ENCODE results near the gene USP48.

The USP48 gene

DNA sequence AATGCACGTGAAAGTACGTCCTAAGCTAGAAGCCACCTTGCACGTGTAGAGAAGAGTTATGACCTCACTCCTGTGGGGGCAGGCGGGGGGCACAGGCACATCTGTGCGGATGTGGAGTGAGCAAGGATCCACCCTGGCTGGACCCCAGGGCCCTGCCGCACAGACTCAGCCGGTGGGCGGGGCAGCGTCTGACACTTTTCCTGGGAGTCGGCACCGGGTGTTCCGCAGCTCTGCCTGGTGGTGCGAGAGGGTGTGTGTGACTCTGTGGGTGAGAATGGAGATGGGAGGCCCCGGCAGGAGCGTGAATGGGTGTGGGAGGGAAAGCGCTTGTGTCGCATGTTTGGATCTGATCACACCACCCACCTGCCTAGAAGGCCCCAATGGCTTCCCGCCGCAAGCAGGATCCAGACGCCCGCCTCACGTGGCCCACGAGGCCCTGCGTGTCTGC, 143.3 kb downstream of the USP48 start:
- no peaks in the 10 kb centered on the region for H4K20me1 ChIP-seq (ENCODE audit: low read depth, low read length)
- H3K9me3 ChIP-seq (ENCODE audit: insufficient read depth, low read length), result no peaks in the 10 kb centered on the region
- no peak overlapping the region for H3K4me2 ChIP-seq (ENCODE audit: low read depth, low read length, poor library complexity, severe bottlenecking)
- no peak for TF ChIP-seq EZH2phosphoT487 (conservative IDR thresholded peaks at IDR 0.05; ENCODE audit: low read length)
- TF ChIP-seq, protein P1, sequence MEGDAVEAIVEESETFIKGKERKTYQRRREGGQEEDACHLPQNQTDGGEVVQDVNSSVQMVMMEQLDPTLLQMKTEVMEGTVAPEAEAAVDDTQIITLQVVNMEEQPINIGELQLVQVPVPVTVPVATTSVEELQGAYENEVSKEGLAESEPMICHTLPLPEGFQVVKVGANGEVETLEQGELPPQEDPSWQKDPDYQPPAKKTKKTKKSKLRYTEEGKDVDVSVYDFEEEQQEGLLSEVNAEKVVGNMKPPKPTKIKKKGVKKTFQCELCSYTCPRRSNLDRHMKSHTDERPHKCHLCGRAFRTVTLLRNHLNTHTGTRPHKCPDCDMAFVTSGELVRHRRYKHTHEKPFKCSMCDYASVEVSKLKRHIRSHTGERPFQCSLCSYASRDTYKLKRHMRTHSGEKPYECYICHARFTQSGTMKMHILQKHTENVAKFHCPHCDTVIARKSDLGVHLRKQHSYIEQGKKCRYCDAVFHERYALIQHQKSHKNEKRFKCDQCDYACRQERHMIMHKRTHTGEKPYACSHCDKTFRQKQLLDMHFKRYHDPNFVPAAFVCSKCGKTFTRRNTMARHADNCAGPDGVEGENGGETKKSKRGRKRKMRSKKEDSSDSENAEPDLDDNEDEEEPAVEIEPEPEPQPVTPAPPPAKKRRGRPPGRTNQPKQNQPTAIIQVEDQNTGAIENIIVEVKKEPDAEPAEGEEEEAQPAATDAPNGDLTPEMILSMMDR (IDR thresholded peaks at IDR 0.05; ENCODE audit: insufficient read depth, low read length, poor library complexity, severe bottlenecking), result no peak
- H3K27ac ChIP-seq (ENCODE audit: low read depth, low read length), result no peak overlapping the region
- no peaks in the 10 kb centered on the region for H3K9me2 ChIP-seq (replicated peaks; ENCODE audit: insufficient read depth, low read length)
- no peaks in the 10 kb centered on the region for H3K79me2 ChIP-seq (ENCODE audit: insufficient read depth, low read length)
- no peak overlapping the region for H3K9ac ChIP-seq (ENCODE audit: low read length)
- no peaks in the 10 kb centered on the region for H3F3A ChIP-seq (ENCODE audit: insufficient read depth)
- no peaks in the 10 kb centered on the region for H3K36me3 ChIP-seq (ENCODE audit: low read length)
- H2AFZ ChIP-seq (ENCODE audit: low read depth, low read length, severe bottlenecking), result no peak overlapping the region
- H3K27me3 ChIP-seq (ENCODE audit: low read length), result no peaks in the 10 kb centered on the region
- H3K4me3 ChIP-seq (ENCODE audit: insufficient read depth, low read length, poor library complexity, severe bottlenecking), result no peak overlapping the region

DNA sequence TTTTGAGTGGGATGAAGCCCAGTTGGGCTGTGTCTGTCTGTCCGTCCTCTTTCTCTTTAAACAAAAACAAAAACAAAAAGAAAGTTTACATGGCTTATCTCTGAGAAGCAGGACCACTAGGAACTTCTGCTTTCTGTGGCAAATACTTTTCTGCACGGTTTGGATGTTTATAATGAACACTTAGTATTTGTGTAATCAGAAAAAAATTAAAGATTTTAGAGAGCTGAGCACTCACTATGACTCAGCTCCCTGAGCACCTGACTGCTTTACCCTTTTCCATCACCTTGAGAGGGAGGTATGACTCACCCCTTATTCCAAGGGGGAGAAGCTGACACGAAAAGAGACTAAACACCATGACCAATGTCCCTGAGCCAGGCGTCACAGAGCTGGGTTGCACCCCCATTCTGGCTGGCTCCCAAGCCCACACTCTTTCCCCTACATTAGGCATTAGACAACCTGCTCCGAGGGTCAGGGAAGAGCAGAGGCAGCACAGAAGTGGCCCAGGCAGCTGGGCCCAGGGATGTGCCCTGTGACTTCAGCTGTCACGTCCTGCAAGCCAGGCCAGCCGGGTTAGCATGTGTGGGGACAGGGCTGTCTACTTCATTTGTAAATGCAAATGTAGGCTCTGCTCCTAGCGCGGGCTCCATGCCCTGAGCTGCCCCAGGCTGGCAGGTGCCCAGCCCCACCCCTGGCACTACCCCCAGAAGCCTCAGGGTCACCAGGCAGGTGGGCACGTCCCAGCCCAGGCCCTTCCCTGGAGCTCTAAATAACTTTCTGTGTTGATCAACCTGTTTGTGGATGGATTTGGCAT, 144.2 kb downstream of the USP48 start:
- Histone ChIP-seq H3K9ac (ENCODE audit: low read length) (no peak overlapping the region), H3F3A (ENCODE audit: insufficient read depth) (no peaks in the 10 kb centered on the region), H3K36me3 (ENCODE audit: low read length) (no peaks in the 10 kb centered on the region), H3K27me3 (ENCODE audit: low read length) (no peaks in the 10 kb centered on the region), H2AFZ (ENCODE audit: low read depth, low read length, severe bottlenecking) (no peak overlapping the region), H3K9me2 (replicated peaks; ENCODE audit: insufficient read depth, low read length) (no peaks in the 10 kb centered on the region), H3K4me2 (ENCODE audit: low read depth, low read length, poor library complexity, severe bottlenecking) (no peak overlapping the region), H3K4me3 (ENCODE audit: insufficient read depth, low read length, poor library complexity, severe bottlenecking) (no peak overlapping the region), H3K27ac (ENCODE audit: low read depth, low read length) (no peak overlapping the region), H3K79me2 (ENCODE audit: insufficient read depth, low read length) (no peaks in the 10 kb centered on the region), H4K20me1 (ENCODE audit: low read depth, low read length) (no peaks in the 10 kb centered on the region), H3K9me3 (ENCODE audit: insufficient read depth, low read length) (no peaks in the 10 kb centered on the region)
- no peak for TF ChIP-seq EZH2phosphoT487 (conservative IDR thresholded peaks at IDR 0.05; ENCODE audit: low read length)
- TF ChIP-seq, protein P1 (IDR thresholded peaks at IDR 0.05; ENCODE audit: insufficient read depth, low read length, poor library complexity, severe bottlenecking), result no peak

DNA sequence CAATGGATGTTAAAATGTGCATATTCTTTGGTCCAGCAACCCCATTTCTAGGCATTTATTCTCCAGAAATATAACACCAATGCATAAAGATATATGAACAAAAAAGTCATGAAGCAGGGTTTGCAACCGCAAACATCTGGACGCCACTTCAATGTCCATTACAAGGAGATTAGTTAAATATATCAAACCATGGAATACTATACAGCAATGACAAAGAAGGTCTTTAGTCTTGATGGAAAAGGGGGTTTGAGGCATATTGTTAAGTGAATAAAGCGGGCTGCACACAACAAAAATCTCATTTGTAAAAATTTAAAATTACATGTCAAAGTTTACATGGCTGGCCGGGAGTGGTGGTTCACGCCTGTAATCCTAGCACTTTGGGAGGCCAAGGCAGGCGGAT, 145.4 kb downstream of the USP48 start:
- Histone ChIP-seq H3K36me3 (ENCODE audit: low read length) (no peaks in the 10 kb centered on the region), H4K20me1 (ENCODE audit: low read depth, low read length) (no peaks in the 10 kb centered on the region), H3K9me3 (ENCODE audit: insufficient read depth, low read length) (no peaks in the 10 kb centered on the region), H3F3A (ENCODE audit: insufficient read depth) (no peaks in the 10 kb centered on the region), H3K9ac (ENCODE audit: low read length) (no peak overlapping the region), H3K27me3 (ENCODE audit: low read length) (no peaks in the 10 kb centered on the region), H3K27ac (ENCODE audit: low read depth, low read length) (no peak overlapping the region), H2AFZ (ENCODE audit: low read depth, low read length, severe bottlenecking) (no peak overlapping the region), H3K9me2 (replicated peaks; ENCODE audit: insufficient read depth, low read length) (no peaks in the 10 kb centered on the region), H3K4me3 (ENCODE audit: insufficient read depth, low read length, poor library complexity, severe bottlenecking) (no peak overlapping the region), H3K4me2 (ENCODE audit: low read depth, low read length, poor library complexity, severe bottlenecking) (no peak overlapping the region), H3K79me2 (ENCODE audit: insufficient read depth, low read length) (no peaks in the 10 kb centered on the region)
- no peak for TF ChIP-seq EZH2phosphoT487 (conservative IDR thresholded peaks at IDR 0.05; ENCODE audit: low read length)
- TF ChIP-seq, protein P1 (IDR thresholded peaks at IDR 0.05; ENCODE audit: insufficient read depth, low read length, poor library complexity, severe bottlenecking), result no peak
